B cell (primary cell): ENCODE results near the gene CNNM3. TPM values are rescaled to one million over a fixed set of nuclear protein-coding genes. Genes with fewer than 3 reads are reported as not detected.

Experiments used
- ATAC-seq: fragments of 200-7000 bp; cut with Tn5 transposase; one replicate; pipeline ENCODE4 v1.10.0; 2021; ENCODE audit warnings: low read depth, mild to moderate bottlenecking, moderate number of reproducible peaks, moderate library complexity
- CTCF ChIA-PET: fragments of 350-600 bp; sonication (Branson Sonifier 250); formaldehyde crosslinking; loops from one replicate; lab custom pipeline; 2021; ENCODE audit warnings: antibody characterized with exemption, inconsistent platforms; lab: Charles Lee
- POLR2A ChIA-PET: fragments of 350-600 bp; sonication (Branson Sonifier 250); formaldehyde crosslinking; loops from one replicate; lab custom pipeline; 2021; ENCODE audit warnings: antibody characterized with exemption; lab: Charles Lee
- DNase-seq: peaks from one replicate; pipeline ENCODE4 v3.0.0; 2013
- H2AFZ ChIP-seq: 2 replicates; pipeline ENCODE4 v1.6.1; 2012; ENCODE audit warnings: mild to moderate bottlenecking, low read depth, low read length; ENCODE audit not compliant: insufficient read depth, poor library complexity, severe bottlenecking
- H3K27ac ChIP-seq, 2 donors: 1 replicate in 1 of 2; 2 replicates in 1 of 2; pipeline ENCODE4 v1.5.1; 2012 to 2013; ENCODE audit warnings: low read length in 2 of 2, mild to moderate bottlenecking in 2 of 2, moderate library complexity in 1 of 2
- H3K27me3 ChIP-seq, 4 experiments: fragments of 200-600 bp in 1 of 4; sonication (generic) in 1 of 4; replicated peaks in 1 of 4; 1 replicate in 2 of 4; 2 replicates in 2 of 4; pipeline versions ENCODE4 v1.6.1 to v1.7.0; 2013 to 2016; ENCODE audit warnings: low read length in 3 of 4, mild to moderate bottlenecking in 2 of 4, mixed read lengths in 1 of 4, moderate library complexity in 1 of 4; ENCODE audit not compliant: insufficient read depth in 4 of 4, control insufficient read depth in 3 of 4; ENCODE audit errors: control extremely low read depth in 1 of 4
- H3K36me3 ChIP-seq, 2 experiments: replicated peaks in 1 of 2; 1 replicate in 1 of 2; 2 replicates in 1 of 2; pipeline versions ENCODE4 v1.6.1 to v1.7.1; 2013; ENCODE audit warnings: low read length in 1 of 2; ENCODE audit not compliant: insufficient read depth in 2 of 2, control insufficient read depth in 1 of 2; ENCODE audit errors: control extremely low read depth in 1 of 2, extremely low read depth in 1 of 2
- H3K4me1 ChIP-seq, 2 donors: fragments of 200-600 bp in 1 of 2; sonication (generic) in 1 of 2; 1 replicate in 1 of 2; 2 replicates in 1 of 2; pipeline versions ENCODE4 v1.5.1 to v1.6.1; 2013 to 2017; ENCODE audit warnings: low read length in 2 of 2; ENCODE audit not compliant: control insufficient read depth in 2 of 2, insufficient read depth in 2 of 2
- H3K4me2 ChIP-seq: replicated peaks from 2 replicates; pipeline ENCODE3; 2012; ENCODE audit warnings: mild to moderate bottlenecking, low read depth, low read length; ENCODE audit not compliant: poor library complexity, severe bottlenecking
- H3K4me3 ChIP-seq, 5 experiments: fragments of 200-600 bp in 1 of 5; sonication (generic) in 1 of 5; 1 replicate in 3 of 5; 2 replicates in 2 of 5; pipeline versions ENCODE4 v1.5.1 to v1.7.0; 2011 to 2016; ENCODE audit warnings: low read length in 4 of 5, mild to moderate bottlenecking in 4 of 5, low read depth in 2 of 5, control low read depth in 1 of 5, moderate library complexity in 1 of 5; ENCODE audit not compliant: insufficient read depth in 1 of 5; ENCODE audit errors: control extremely low read depth in 1 of 5, extremely low read depth in 1 of 5
- H3K79me2 ChIP-seq: fragments of 200-600 bp; sonication (generic); one replicate; pipeline ENCODE4 v1.6.0; 2016; ENCODE audit warnings: low read length; ENCODE audit not compliant: control insufficient read depth, insufficient read depth
- H3K9ac ChIP-seq: fragments of 200-600 bp; sonication (generic); 2 replicates; pipeline ENCODE4 v1.6.1; 2017; ENCODE audit warnings: mild to moderate bottlenecking, low read length, moderate library complexity
- H3K9me3 ChIP-seq, 3 donors: one replicate each; pipeline versions ENCODE4 v1.6.1 to v1.7.1; 2013; ENCODE audit warnings: low read length in 2 of 3; ENCODE audit not compliant: control insufficient read depth in 2 of 3, insufficient read depth in 1 of 3; ENCODE audit errors: control extremely low read depth in 1 of 3
- H4K20me1 ChIP-seq: 2 replicates; pipeline ENCODE4 v1.6.0; 2012; ENCODE audit warnings: mild to moderate bottlenecking, low read length; ENCODE audit not compliant: insufficient read depth, control insufficient read depth, poor library complexity, severe bottlenecking
- H3K27ac Mint-ChIP-seq: one replicate; pipeline ENCODE4 v1.8.0; 2021; ENCODE audit warnings: mixed read lengths
- H3K27me3 Mint-ChIP-seq: one replicate; pipeline ENCODE4 v1.8.0; 2021; ENCODE audit warnings: mixed read lengths
- H3K4me1 Mint-ChIP-seq: one replicate; pipeline ENCODE4 v1.8.0; 2021; ENCODE audit warnings: mixed read lengths
- H3K4me3 Mint-ChIP-seq: one replicate; pipeline ENCODE4 v1.8.0; 2021; ENCODE audit warnings: mixed read lengths
- H3K9me3 Mint-ChIP-seq: one replicate; pipeline ENCODE4 v1.8.0; 2022; ENCODE audit warnings: mixed read lengths; ENCODE audit not compliant: insufficient read depth
- CTCF ChIP-seq: fragments of 200-600 bp; IDR thresholded peaks from one replicate; pipeline ENCODE4 v1.8.0; 2022; ENCODE audit warnings: antibody characterized with exemption, mild to moderate bottlenecking
- EZH2 ChIP-seq: IDR thresholded peaks from 2 replicates; pipeline ENCODE4 v1.6.1; 2012; ENCODE audit warnings: borderline replicate concordance, low read depth, mild to moderate bottlenecking, moderate library complexity, low read length; ENCODE audit not compliant: insufficient read depth, poor library complexity, severe bottlenecking
- WGBS: methylation state at CpG from one replicate; pipeline ENCODE4 v1.1.5; 2013; ENCODE audit warnings: missing lambda C conversion rate; ENCODE audit not compliant: insufficient coverage; 5-methylcytosine and 5-hydroxymethylcytosine counted together
- intact Hi-C: fragments of 100-400 bp; cut with micrococcal nuclease; formaldehyde crosslinking; loops from one replicate; pipeline ENCODE4 v1.10.0; 2022
- polyA plus RNA-seq: library from polyadenylated mRNA; depleted of rRNA; stranded (reverse); fragments of >200 nt; gene quantifications from 2 replicates; pipeline ENCODE4 v1.2.3, GENCODE V29; 2012
- total RNA-seq, 2 donors: library from RNA; stranded (reverse); fragments of 120-200 nt in 1 of 2; gene quantifications; 1 replicate in 1 of 2; 2 replicates in 1 of 2; pipeline versions ENCODE4 v1.2.3 to v1.2.4, GENCODE V29; 2013 to 2022

CNNM3 gene
- total and polyA plus RNA-seq, 2 donors (not counting 1 experiment from before 2014, with no cell fraction given) = 28.8 to 54.7 TPM

DNA sequence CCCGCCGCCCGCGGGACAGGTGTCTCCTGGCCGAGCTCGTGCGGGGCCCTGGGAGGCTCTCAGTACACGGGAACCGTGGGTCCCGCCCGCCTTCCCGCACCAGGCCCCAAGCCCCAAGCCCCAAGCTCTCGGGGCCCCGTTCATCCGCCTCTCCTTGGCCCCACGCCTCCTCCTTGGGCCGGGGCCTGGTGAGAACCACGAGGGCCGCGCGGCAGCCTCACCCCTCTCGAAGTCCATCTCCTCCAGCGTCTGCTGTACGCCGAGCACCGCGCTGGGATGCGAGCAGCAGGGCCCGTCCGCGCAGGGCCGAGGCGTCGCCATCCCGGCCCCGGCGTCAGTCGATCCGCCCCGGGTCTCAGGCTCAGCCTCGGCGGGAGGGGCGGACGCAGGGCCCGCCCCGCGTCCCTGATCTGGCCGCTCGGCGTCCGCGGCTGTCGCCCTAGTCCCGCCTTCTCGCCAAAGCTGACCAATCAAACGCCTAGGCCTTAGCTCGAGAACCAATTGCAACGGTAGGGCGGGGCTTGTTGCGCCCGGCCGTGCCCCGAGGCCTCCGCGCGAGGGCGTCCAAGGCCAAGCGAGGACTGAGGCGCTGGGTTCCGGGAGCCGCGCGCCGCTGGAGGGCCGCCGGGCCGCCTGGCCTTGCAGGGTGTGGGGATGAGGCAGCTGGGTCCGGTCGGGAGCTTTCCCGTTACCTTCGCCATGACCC is 41.8 kb downstream of the CNNM3 start, which contains the start of gene ANKRD39:
Gene ANKRD39 (minus strand): TSS at position 350 of the 706 bp plus-strand sequence. CDS start 29 bp downstream, at position 321.
- ChIA-PET CTCF (interaction anchor here (0.6 to 3.3 kb wide), 41 partner anchors 10 to 537 kb away, joined by 3 to 45 read pairs (median 5); partner anchors contain the start of genes ANKRD36, CNNM3, CNNM4 and KANSL3), POLR2A (interaction anchor here (0.6 to 2.5 kb wide), 12 partner anchors 13 to 654 kb away, joined by 3 to 14 read pairs (median 4); partner anchors contain the start of genes ANKRD36 and CNNM3)
- H3K27ac ChIP-seq = peak within 1 kb of the TSS; percentile 73 to 88
- H4K20me1 ChIP-seq = peaks cover 6% of the 10 kb centered on the region
- WGBS = under 1% methylated on average over 81 of the region's 81 CpGs
- intact Hi-C loops = loop anchor here (1.0 to 5.0 kb wide), 8 partner anchors 12 to 321 kb away; partner anchors contain the start of genes ARID5A, CNNM3, CNNM4 and KANSL3
- TF ChIP-seq EZH2 (no peak), CTCF (peak; percentile 88)
- H3K79me2 ChIP-seq = peaks cover 20% of the 10 kb centered on the region
- peaks cover 2 to 8% of the 10 kb centered on the region in 2 experiments for H3K36me3 ChIP-seq
- H3K4me1 ChIP-seq = peaks cover 16 to 20% of the 10 kb centered on the region in 2 donors
- Mint-ChIP-seq H3K27me3 (no peaks in the 10 kb centered on the region), H3K27ac (peak within 1 kb of the TSS; percentile 89), H3K9me3 (no peaks in the 10 kb centered on the region), H3K4me1 (peaks cover 17% of the 10 kb centered on the region), H3K4me3 (peak within 1 kb of the TSS; percentile 86)
- H3K4me3 ChIP-seq = peak within 1 kb of the TSS; percentile 48 to 87 (median 73)
- H3K4me2 ChIP-seq = peak within 1 kb of the TSS; percentile 95
- DNase-seq (peak; percentile 100), ATAC-seq (peak; percentile 93)
- peak within 1 kb of the TSS; percentile 92 for H2AFZ ChIP-seq
- H3K9ac ChIP-seq = peak within 1 kb of the TSS; percentile 79
- peaks cover 0 to 10% (median 0%) of the 10 kb centered on the region in 4 experiments for H3K27me3 ChIP-seq
- H3K9me3 ChIP-seq = no peaks in the 10 kb centered on the region
